ENCODE results near the gene CUL2. TPM values are rescaled to one million over a fixed set of nuclear protein-coding genes. Genes with fewer than 3 reads are reported as not detected.

CUL2 gene
- total and polyA plus RNA-seq, 10 of the 15 experiments (the other 5 are each of a cell fraction or from before 2014, with no cell fraction given): 11.9 to 56.5 (median 33.2) TPM

DNA sequence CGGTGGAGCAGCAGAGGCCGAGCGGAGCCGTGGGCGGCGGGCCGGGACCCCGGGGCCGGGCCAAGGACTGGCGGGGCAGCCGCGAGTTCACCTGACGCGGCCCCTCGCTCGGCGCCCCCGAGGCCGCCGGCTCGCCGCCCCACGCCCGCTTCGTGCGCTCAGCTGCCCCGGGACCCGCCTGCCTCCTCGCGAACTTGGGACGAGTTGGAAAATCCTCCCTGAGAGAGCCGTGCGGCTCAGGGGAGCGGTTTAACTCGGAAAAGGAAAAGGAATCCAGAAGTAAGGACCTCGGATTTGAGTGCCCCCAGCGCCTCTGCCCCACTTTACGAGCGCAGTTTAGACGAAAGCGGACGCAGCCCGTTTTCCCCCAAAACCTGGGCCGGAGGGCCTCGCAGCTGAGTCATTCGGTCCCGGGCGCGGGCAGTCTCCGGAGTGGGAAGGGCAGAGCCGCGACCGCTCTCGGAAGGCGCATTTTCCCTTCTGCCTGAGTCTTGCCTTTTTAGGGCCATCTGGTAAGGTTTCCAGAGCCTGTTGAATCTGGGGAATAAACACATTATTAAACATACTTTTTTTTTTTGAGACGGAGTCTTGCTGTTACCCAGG, 37.2 kb upstream of the CUL2 start (continued):
- TF ChIP-seq BACH1 (IDR thresholded peaks at IDR 0.05; ENCODE audit: borderline replicate concordance) (no peak; the same call in 1 of the 2 replicates), PML (IDR thresholded peaks at IDR 0.05; ENCODE audit: low read length) (no peak), SIX5 (IDR thresholded peaks at IDR 0.05; ENCODE audit: low read depth, low read length, severe bottlenecking) (no peak), KDM1A (IDR thresholded peaks at IDR 0.05; ENCODE audit: borderline replicate concordance) (no peak), CBX5 (IDR thresholded peaks at IDR 0.05; ENCODE audit: low read depth) (no peak), DPF2 (IDR thresholded peaks at IDR 0.05) (peak; percentile 92), EED (IDR thresholded peaks at IDR 0.05; ENCODE audit: low read depth) (no peak), BCL11A (IDR thresholded peaks at IDR 0.05; ENCODE audit: low read depth, low read length) (no peak), GATAD2B (conservative IDR thresholded peaks at IDR 0.05; ENCODE audit: low read depth) (peak; percentile 95), SMARCA5 (IDR thresholded peaks at IDR 0.05) (peak; percentile 73), SUZ12 (IDR thresholded peaks at IDR 0.05; ENCODE audit: unreplicated experiment) (no peak), NFYB (IDR thresholded peaks at IDR 0.05; ENCODE audit: insufficient read depth, low read depth, low read length) (no peak), MXI1 (IDR thresholded peaks at IDR 0.05; ENCODE audit: low read depth, low read length) (peak; percentile 10), SMAD5 (IDR thresholded peaks at IDR 0.05; ENCODE audit: low read depth) (0 out of 2 replicates have a peak, but pooled peaks have one; percentile 8), PAX8 (IDR thresholded peaks at IDR 0.05) (no peak), WRNIP1 (IDR thresholded peaks at IDR 0.05; ENCODE audit: borderline replicate concordance, low read depth, low read length) (no peak), HDAC6 (IDR thresholded peaks at IDR 0.05; ENCODE audit: unreplicated experiment) (peak; percentile 6), RB1 (IDR thresholded peaks at IDR 0.05; ENCODE audit: borderline replicate concordance) (no peak), HCFC1 (IDR thresholded peaks at IDR 0.05; ENCODE audit: low read length) (no peak), SRF (IDR thresholded peaks at IDR 0.05; ENCODE audit: low read depth in 2 of 2, low read length in 2 of 2) (no peak), FOXM1 (IDR thresholded peaks at IDR 0.05; ENCODE audit: low read depth, low read length) (peak; percentile 9; the same call in 1 of the 2 replicates), CREM (IDR thresholded peaks at IDR 0.05; ENCODE audit: low read depth) (no peak)
- TF ChIP-seq, protein P1, sequence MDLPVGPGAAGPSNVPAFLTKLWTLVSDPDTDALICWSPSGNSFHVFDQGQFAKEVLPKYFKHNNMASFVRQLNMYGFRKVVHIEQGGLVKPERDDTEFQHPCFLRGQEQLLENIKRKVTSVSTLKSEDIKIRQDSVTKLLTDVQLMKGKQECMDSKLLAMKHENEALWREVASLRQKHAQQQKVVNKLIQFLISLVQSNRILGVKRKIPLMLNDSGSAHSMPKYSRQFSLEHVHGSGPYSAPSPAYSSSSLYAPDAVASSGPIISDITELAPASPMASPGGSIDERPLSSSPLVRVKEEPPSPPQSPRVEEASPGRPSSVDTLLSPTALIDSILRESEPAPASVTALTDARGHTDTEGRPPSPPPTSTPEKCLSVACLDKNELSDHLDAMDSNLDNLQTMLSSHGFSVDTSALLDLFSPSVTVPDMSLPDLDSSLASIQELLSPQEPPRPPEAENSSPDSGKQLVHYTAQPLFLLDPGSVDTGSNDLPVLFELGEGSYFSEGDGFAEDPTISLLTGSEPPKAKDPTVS (IDR thresholded peaks at IDR 0.05; ENCODE audit: low read depth, low read length): no peak
- TF ChIP-seq, protein P2, sequence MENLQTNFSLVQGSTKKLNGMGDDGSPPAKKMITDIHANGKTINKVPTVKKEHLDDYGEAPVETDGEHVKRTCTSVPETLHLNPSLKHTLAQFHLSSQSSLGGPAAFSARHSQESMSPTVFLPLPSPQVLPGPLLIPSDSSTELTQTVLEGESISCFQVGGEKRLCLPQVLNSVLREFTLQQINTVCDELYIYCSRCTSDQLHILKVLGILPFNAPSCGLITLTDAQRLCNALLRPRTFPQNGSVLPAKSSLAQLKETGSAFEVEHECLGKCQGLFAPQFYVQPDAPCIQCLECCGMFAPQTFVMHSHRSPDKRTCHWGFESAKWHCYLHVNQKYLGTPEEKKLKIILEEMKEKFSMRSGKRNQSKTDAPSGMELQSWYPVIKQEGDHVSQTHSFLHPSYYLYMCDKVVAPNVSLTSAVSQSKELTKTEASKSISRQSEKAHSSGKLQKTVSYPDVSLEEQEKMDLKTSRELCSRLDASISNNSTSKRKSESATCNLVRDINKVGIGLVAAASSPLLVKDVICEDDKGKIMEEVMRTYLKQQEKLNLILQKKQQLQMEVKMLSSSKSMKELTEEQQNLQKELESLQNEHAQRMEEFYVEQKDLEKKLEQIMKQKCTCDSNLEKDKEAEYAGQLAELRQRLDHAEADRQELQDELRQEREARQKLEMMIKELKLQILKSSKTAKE (IDR thresholded peaks at IDR 0.05; ENCODE audit: low read depth, poor library complexity, severe bottlenecking): no peak
- TF ChIP-seq, protein P3, sequence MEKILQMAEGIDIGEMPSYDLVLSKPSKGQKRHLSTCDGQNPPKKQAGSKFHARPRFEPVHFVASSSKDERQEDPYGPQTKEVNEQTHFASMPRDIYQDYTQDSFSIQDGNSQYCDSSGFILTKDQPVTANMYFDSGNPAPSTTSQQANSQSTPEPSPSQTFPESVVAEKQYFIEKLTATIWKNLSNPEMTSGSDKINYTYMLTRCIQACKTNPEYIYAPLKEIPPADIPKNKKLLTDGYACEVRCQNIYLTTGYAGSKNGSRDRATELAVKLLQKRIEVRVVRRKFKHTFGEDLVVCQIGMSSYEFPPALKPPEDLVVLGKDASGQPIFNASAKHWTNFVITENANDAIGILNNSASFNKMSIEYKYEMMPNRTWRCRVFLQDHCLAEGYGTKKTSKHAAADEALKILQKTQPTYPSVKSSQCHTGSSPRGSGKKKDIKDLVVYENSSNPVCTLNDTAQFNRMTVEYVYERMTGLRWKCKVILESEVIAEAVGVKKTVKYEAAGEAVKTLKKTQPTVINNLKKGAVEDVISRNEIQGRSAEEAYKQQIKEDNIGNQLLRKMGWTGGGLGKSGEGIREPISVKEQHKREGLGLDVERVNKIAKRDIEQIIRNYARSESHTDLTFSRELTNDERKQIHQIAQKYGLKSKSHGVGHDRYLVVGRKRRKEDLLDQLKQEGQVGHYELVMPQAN (conservative IDR thresholded peaks at IDR 0.05): peak; percentile 57

Measured in GM12878 (cell line).